B cell (primary cell): ENCODE results near the gene HSPA14. TPM values are rescaled to one million over a fixed set of nuclear protein-coding genes. Genes with fewer than 3 reads are reported as not detected.

Experiments used
- ATAC-seq: fragments of 200-7000 bp; cut with Tn5 transposase; one replicate; pipeline ENCODE4 v1.10.0; 2021; ENCODE audit warnings: low read depth, mild to moderate bottlenecking, moderate number of reproducible peaks, moderate library complexity
- CTCF ChIA-PET: fragments of 350-600 bp; sonication (Branson Sonifier 250); formaldehyde crosslinking; loops from one replicate; lab custom pipeline; 2021; ENCODE audit warnings: antibody characterized with exemption, inconsistent platforms; lab: Charles Lee
- POLR2A ChIA-PET: fragments of 350-600 bp; sonication (Branson Sonifier 250); formaldehyde crosslinking; loops from one replicate; lab custom pipeline; 2021; ENCODE audit warnings: antibody characterized with exemption; lab: Charles Lee
- DNase-seq: peaks from one replicate; pipeline ENCODE4 v3.0.0; 2013
- H2AFZ ChIP-seq: 2 replicates; pipeline ENCODE4 v1.6.1; 2012; ENCODE audit warnings: mild to moderate bottlenecking, low read depth, low read length; ENCODE audit not compliant: insufficient read depth, poor library complexity, severe bottlenecking
- H3K27ac ChIP-seq, 2 donors: 1 replicate in 1 of 2; 2 replicates in 1 of 2; pipeline ENCODE4 v1.5.1; 2012 to 2013; ENCODE audit warnings: low read length in 2 of 2, mild to moderate bottlenecking in 2 of 2, moderate library complexity in 1 of 2
- H3K27me3 ChIP-seq, 4 experiments: fragments of 200-600 bp in 1 of 4; sonication (generic) in 1 of 4; replicated peaks in 1 of 4; 1 replicate in 2 of 4; 2 replicates in 2 of 4; pipeline versions ENCODE4 v1.6.1 to v1.7.0; 2013 to 2016; ENCODE audit warnings: low read length in 3 of 4, mild to moderate bottlenecking in 2 of 4, mixed read lengths in 1 of 4, moderate library complexity in 1 of 4; ENCODE audit not compliant: insufficient read depth in 4 of 4, control insufficient read depth in 3 of 4; ENCODE audit errors: control extremely low read depth in 1 of 4
- H3K36me3 ChIP-seq, 2 experiments: replicated peaks in 1 of 2; 1 replicate in 1 of 2; 2 replicates in 1 of 2; pipeline versions ENCODE4 v1.6.1 to v1.7.1; 2013; ENCODE audit warnings: low read length in 1 of 2; ENCODE audit not compliant: insufficient read depth in 2 of 2, control insufficient read depth in 1 of 2; ENCODE audit errors: control extremely low read depth in 1 of 2, extremely low read depth in 1 of 2
- H3K4me1 ChIP-seq, 2 donors: fragments of 200-600 bp in 1 of 2; sonication (generic) in 1 of 2; 1 replicate in 1 of 2; 2 replicates in 1 of 2; pipeline versions ENCODE4 v1.5.1 to v1.6.1; 2013 to 2017; ENCODE audit warnings: low read length in 2 of 2; ENCODE audit not compliant: control insufficient read depth in 2 of 2, insufficient read depth in 2 of 2
- H3K4me2 ChIP-seq: replicated peaks from 2 replicates; pipeline ENCODE3; 2012; ENCODE audit warnings: mild to moderate bottlenecking, low read depth, low read length; ENCODE audit not compliant: poor library complexity, severe bottlenecking
- H3K4me3 ChIP-seq, 5 experiments: fragments of 200-600 bp in 1 of 5; sonication (generic) in 1 of 5; 1 replicate in 3 of 5; 2 replicates in 2 of 5; pipeline versions ENCODE4 v1.5.1 to v1.7.0; 2011 to 2016; ENCODE audit warnings: low read length in 4 of 5, mild to moderate bottlenecking in 4 of 5, low read depth in 2 of 5, control low read depth in 1 of 5, moderate library complexity in 1 of 5; ENCODE audit not compliant: insufficient read depth in 1 of 5; ENCODE audit errors: control extremely low read depth in 1 of 5, extremely low read depth in 1 of 5
- H3K79me2 ChIP-seq: fragments of 200-600 bp; sonication (generic); one replicate; pipeline ENCODE4 v1.6.0; 2016; ENCODE audit warnings: low read length; ENCODE audit not compliant: control insufficient read depth, insufficient read depth
- H3K9ac ChIP-seq: fragments of 200-600 bp; sonication (generic); 2 replicates; pipeline ENCODE4 v1.6.1; 2017; ENCODE audit warnings: mild to moderate bottlenecking, low read length, moderate library complexity
- H3K9me3 ChIP-seq, 3 donors: one replicate each; pipeline versions ENCODE4 v1.6.1 to v1.7.1; 2013; ENCODE audit warnings: low read length in 2 of 3; ENCODE audit not compliant: control insufficient read depth in 2 of 3, insufficient read depth in 1 of 3; ENCODE audit errors: control extremely low read depth in 1 of 3
- H4K20me1 ChIP-seq: 2 replicates; pipeline ENCODE4 v1.6.0; 2012; ENCODE audit warnings: mild to moderate bottlenecking, low read length; ENCODE audit not compliant: insufficient read depth, control insufficient read depth, poor library complexity, severe bottlenecking
- H3K27ac Mint-ChIP-seq: one replicate; pipeline ENCODE4 v1.8.0; 2021; ENCODE audit warnings: mixed read lengths
- H3K27me3 Mint-ChIP-seq: one replicate; pipeline ENCODE4 v1.8.0; 2021; ENCODE audit warnings: mixed read lengths
- H3K4me1 Mint-ChIP-seq: one replicate; pipeline ENCODE4 v1.8.0; 2021; ENCODE audit warnings: mixed read lengths
- H3K4me3 Mint-ChIP-seq: one replicate; pipeline ENCODE4 v1.8.0; 2021; ENCODE audit warnings: mixed read lengths
- H3K9me3 Mint-ChIP-seq: one replicate; pipeline ENCODE4 v1.8.0; 2022; ENCODE audit warnings: mixed read lengths; ENCODE audit not compliant: insufficient read depth
- CTCF ChIP-seq: fragments of 200-600 bp; IDR thresholded peaks from one replicate; pipeline ENCODE4 v1.8.0; 2022; ENCODE audit warnings: antibody characterized with exemption, mild to moderate bottlenecking
- EZH2 ChIP-seq: IDR thresholded peaks from 2 replicates; pipeline ENCODE4 v1.6.1; 2012; ENCODE audit warnings: borderline replicate concordance, low read depth, mild to moderate bottlenecking, moderate library complexity, low read length; ENCODE audit not compliant: insufficient read depth, poor library complexity, severe bottlenecking
- WGBS: methylation state at CpG from one replicate; pipeline ENCODE4 v1.1.5; 2013; ENCODE audit warnings: missing lambda C conversion rate; ENCODE audit not compliant: insufficient coverage; 5-methylcytosine and 5-hydroxymethylcytosine counted together
- intact Hi-C: fragments of 100-400 bp; cut with micrococcal nuclease; formaldehyde crosslinking; loops from one replicate; pipeline ENCODE4 v1.10.0; 2022
- polyA plus RNA-seq: library from polyadenylated mRNA; depleted of rRNA; stranded (reverse); fragments of >200 nt; gene quantifications from 2 replicates; pipeline ENCODE4 v1.2.3, GENCODE V29; 2012
- total RNA-seq, 2 donors: library from RNA; stranded (reverse); fragments of 120-200 nt in 1 of 2; gene quantifications; 1 replicate in 1 of 2; 2 replicates in 1 of 2; pipeline versions ENCODE4 v1.2.3 to v1.2.4, GENCODE V29; 2013 to 2022

The HSPA14 gene
- total and polyA plus RNA-seq, 2 donors (not counting 1 experiment from before 2014, with no cell fraction given): 10.8 to 12.8 TPM

GRCh38 chr10:14917827-14918226, 79.7 kb downstream of the HSPA14 start:
- Histone ChIP-seq H3K27me3 (no peaks in the 10 kb centered on the region), H3K9me3 (peaks cover 5 to 10% (median 6%) of the 10 kb centered on the region in 3 donors), H3K4me1 (no peaks in the 10 kb centered on the region), H3K4me3 (no peak overlapping the region), H3K27ac (no peak overlapping the region), H3K79me2 (peaks cover 40% of the 10 kb centered on the region), H2AFZ (no peak overlapping the region), H3K36me3 (peaks cover 43 to 91% of the 10 kb centered on the region in 2 experiments), H4K20me1 (peaks cover 11% of the 10 kb centered on the region), H3K4me2 (no peak overlapping the region), H3K9ac (no peak overlapping the region)
- ChIA-PET CTCF (interaction anchor here (1.0 to 1.3 kb wide), 3 partner anchors 9 to 15 kb away, joined by 3 to 5 read pairs (median 3); no protein-coding TSS in a partner anchor), POLR2A (interaction anchor here (0.6 kb wide), 1 partner anchor 9 kb away, joined by 3 read pairs; no protein-coding TSS in a partner anchor)
- H3K4me3 Mint-ChIP-seq: no peak overlapping the region
- no peak for TF ChIP-seq CTCF
- TF ChIP-seq EZH2: no peak
- 100% methylated on average over 1 of the region's 3 CpGs for WGBS
- intact Hi-C loops: no loop called here
- H3K27ac Mint-ChIP-seq: no peak overlapping the region
- H3K9me3 Mint-ChIP-seq: peaks cover 3% of the 10 kb centered on the region
- DNase-seq (no peak), ATAC-seq (no peak)
- H3K4me1 Mint-ChIP-seq: peaks cover 4% of the 10 kb centered on the region
- H3K27me3 Mint-ChIP-seq: no peaks in the 10 kb centered on the region

GRCh38 chr10:14918964-14919363, 80.9 kb downstream of the HSPA14 start:
- CTCF ChIA-PET: interaction anchor here (1.1 kb wide), 1 partner anchor 16 kb away, joined by 3 read pairs; no protein-coding TSS in a partner anchor
- ATAC-seq: no peak
- no peak overlapping the region for H2AFZ ChIP-seq
- WGBS: no CpG with 5 or more reads among the region's 3 CpGs
- H3K4me1 ChIP-seq: no peaks in the 10 kb centered on the region
- peaks cover 44% of the 10 kb centered on the region for H3K79me2 ChIP-seq
- H3K27me3 ChIP-seq: no peaks in the 10 kb centered on the region
- peaks cover 44 to 92% of the 10 kb centered on the region in 2 experiments for H3K36me3 ChIP-seq
- intact Hi-C loops: no loop called here
- H3K27ac Mint-ChIP-seq: no peak overlapping the region
- H4K20me1 ChIP-seq: peaks cover 22% of the 10 kb centered on the region
- no peak for TF ChIP-seq EZH2
- TF ChIP-seq CTCF: no peak
- H3K9me3 Mint-ChIP-seq: peaks cover 3% of the 10 kb centered on the region
- peaks cover 5 to 10% (median 6%) of the 10 kb centered on the region in 3 donors for H3K9me3 ChIP-seq
- no peak overlapping the region for H3K27ac ChIP-seq
- no peak for DNase-seq
- H3K4me3 Mint-ChIP-seq: no peak overlapping the region
- POLR2A ChIA-PET: no interaction called here
- no peaks in the 10 kb centered on the region for H3K27me3 Mint-ChIP-seq
- H3K9ac ChIP-seq: no peak overlapping the region
- H3K4me3 ChIP-seq: no peak overlapping the region
- H3K4me1 Mint-ChIP-seq: peaks cover 4% of the 10 kb centered on the region
- H3K4me2 ChIP-seq: no peak overlapping the region
